Hematopoietic multipotent progenitor cell treated with erythropoietin and hydrocortisone succinate and interleukin-3 and kit ligand, for 4 days (in vitro differentiated cells): Measurements from ENCODE around the gene DCUN1D2.

Experiments
- DNase-seq: peaks from one replicate; pipeline ENCODE4 v3.0.0-alpha.2; 2015

DCUN1D2 gene

DNA sequence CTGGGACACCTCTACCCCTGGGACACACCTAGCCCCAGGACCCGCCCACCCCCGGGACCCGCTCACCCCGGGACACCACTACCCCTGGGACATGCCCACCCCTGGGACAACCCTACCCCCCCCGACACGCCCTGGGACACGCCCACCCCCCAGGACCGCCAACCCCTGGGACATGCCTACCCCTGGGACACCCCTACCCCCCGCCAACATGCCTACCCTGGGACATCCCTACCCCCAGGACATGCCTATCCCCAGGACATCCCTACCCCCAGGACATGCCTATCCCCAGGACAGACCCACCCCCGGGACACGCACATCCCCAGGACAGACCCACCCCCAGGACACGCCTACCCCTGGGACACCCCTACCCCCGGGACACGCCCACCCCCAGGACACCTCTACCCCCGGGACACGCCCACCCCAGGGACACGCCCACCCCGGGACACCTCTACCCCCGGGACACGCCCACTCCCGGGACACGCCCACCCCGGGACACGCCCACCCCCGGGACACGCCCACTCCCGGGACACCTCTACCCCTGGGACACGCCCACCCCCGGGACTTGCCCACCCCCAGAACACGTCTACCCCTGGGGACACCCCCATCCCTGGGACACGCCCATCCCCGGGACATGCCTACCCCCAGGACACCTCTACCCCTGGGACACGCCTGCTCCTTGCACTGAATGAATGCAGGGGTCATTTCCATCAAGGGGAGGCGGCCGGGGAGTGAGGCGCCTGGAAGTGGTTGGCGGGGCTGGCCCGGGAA lies 69.5 kb downstream of the DCUN1D2 start:
- DNase-seq: no peak

DNA sequence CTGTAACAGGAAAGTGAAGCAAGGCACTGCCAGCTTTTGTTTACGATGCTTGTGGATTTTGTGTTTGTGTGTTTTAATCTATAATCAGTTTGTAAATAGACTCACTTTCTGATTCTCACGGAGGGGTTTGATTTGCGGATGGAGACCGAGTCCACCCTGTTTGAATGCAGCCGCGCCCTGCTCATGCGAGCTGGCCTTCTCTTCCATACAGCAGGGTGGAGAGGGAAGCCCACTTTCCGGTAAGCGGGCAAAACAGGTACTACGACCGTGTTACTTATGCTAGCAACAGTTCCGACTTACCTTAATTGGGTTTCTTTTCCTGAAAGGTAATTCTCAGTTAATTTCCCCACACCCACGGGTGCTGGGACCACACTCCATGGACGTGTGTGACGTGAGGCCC lies 70.3 kb downstream of the DCUN1D2 start:
- DNase-seq: no peak

DNA sequence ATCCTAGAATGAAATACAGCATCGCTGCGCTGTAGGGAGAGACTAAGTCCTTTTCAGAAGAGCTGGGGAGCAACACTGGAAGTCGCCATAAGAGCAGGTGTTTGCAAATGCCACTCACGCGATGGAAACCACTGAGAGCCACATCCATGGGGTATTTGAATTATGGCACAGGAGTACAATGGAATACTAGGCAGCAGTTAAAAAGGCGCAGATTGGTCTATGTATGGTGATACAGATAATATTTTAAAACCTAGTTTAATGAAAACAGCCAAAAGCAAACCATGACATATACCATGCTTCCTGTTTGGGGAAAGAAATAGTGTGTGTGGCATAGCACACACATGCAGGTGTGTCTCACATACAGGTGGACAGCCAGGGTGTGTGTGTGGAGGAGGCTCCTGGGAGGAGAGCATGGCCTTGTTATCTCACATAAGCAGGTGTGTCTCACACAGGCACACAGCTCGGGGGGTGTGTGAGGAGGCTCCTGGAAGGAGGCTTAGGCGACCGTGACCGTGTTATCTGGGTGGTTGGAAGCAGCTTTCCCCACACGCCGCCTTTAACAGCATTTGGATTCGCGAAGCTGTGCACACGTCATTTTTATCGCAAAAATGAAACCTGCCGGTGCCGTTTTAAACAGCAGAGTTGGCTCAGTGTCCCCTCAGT lies 70.8 kb downstream of the DCUN1D2 start:
- no peak for DNase-seq

GRCh38 chr13:113418722-113419049 lies 71.8 kb downstream of the DCUN1D2 start:
- no peak for DNase-seq

GRCh38 chr13:113417836-113418721 lies 72.4 kb downstream of the DCUN1D2 start:
- DNase-seq: no peak

DNA sequence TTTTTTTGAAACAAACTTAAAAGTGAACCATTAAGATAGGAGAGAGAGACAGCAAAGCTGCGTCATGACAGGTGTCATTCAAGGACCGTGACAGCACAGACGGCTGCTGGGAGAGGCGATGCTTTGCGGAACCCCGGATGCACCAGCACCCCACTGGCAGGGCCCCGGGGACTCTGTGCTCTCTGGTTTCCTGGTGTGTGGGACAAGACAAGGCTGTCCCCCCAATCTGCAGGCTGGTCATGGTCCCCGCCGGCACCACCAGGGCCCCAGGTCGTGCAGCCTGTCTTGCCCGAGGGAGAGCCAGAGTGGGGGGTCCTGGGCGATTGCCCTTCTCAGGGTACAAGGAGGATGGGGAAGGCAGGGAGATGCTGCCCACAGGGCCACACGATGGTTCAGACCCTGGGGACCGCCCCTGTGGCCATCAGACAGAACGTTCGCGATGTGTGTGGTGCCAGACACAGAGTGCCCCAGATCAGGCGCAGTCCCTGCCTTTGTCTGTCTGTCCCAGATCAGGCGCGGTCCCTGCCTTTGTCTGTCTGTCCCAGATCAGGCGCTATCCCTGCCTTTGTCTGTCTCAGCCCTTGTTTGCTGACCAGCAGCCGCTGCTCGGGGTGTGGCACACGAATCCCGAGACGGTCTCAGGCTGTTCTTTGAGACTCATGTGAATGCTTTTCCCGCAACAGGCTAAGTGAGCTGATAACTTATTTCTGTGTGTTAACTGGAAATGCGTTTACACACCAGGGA lies 73.3 kb downstream of the DCUN1D2 start:
- DNase-seq: no peak

DNA sequence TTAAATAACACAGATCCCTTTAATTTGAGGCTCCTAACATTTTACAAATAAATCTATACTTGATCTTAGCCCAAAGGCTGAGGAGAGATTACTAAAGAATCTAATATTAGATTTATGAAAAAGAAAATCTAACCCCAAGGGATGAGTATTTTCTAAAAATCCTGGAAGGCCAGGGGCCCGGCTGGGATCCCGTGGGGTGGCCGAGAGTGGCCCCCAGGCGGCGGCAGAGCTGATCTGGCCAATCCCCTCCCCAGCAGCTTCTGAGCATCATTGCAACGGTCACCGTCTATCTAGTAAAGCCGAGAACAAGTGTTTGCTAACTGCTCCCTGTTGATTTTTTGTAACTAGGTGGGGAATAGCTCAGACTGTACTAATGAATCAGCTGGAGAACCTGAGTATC lies 74.7 kb downstream of the DCUN1D2 start:
- DNase-seq: no peak

DNA sequence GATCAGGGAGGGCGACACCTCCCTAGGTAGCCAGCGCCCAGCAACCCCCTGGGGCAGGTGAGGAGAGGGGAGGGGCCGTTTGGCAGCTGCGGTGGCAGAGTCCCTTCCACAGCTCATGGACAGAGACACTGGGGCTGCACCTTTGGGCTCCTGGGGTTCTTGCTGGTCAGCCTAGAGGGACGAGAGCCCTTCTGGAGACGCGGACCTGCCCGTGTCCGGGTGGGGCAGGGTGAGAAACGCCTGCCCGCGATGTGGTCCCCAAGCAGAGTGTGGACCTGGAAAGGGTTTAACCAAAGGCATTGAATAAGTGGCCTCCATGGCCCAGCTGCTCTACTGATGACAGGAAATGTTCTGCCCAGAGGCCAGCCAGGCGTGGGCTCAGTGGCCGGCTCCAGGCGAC lies 75.5 kb downstream of the DCUN1D2 start:
- no peak for DNase-seq

DNA sequence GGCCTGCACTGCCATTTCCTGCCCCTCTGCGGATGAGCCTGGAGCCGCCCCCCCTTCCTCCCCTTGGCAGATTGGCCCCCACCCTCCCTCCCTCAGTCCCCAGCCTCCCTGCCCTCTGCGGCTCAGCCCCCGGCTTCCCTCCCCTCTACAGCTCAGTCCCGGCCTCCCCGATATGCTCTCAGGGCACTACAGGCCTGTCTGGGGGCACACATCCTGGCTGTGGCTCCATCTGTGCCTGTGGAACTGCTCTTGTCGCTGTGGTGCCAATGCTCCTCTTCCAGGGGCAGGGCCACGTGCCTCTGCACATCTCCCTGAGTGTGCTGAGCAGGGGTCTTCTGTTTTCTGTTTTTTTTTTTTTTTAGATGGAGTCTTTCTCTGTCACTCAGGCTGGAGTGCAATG lies 76.2 kb downstream of the DCUN1D2 start:
- no peak for DNase-seq

GRCh38 chr13:113413898-113414282 lies 76.6 kb downstream of the DCUN1D2 start:
- peak; percentile 21 for DNase-seq

GRCh38 chr13:113413178-113413897 lies 77.2 kb downstream of the DCUN1D2 start:
- no peak for DNase-seq

DNA sequence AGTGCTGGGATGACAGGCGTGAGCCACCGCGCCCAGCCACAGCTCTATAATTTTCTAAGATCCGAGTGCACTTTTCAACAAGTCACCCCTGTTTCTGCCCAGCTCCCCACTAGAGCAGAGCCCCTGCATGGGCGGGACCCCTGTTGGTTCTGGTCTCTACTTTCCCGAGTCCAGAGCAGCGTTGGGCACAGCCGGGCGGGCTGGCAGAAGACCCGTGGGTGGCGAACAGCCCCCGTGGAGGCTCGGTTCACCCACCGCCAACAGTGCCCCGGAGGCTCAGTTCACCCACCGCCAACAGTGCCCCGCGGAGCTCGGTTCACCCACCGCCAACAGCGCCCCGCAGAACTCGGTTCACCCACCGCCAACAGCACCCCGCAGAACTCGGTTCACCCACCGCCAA lies 78.1 kb downstream of the DCUN1D2 start:
- DNase-seq: no peak

DNA sequence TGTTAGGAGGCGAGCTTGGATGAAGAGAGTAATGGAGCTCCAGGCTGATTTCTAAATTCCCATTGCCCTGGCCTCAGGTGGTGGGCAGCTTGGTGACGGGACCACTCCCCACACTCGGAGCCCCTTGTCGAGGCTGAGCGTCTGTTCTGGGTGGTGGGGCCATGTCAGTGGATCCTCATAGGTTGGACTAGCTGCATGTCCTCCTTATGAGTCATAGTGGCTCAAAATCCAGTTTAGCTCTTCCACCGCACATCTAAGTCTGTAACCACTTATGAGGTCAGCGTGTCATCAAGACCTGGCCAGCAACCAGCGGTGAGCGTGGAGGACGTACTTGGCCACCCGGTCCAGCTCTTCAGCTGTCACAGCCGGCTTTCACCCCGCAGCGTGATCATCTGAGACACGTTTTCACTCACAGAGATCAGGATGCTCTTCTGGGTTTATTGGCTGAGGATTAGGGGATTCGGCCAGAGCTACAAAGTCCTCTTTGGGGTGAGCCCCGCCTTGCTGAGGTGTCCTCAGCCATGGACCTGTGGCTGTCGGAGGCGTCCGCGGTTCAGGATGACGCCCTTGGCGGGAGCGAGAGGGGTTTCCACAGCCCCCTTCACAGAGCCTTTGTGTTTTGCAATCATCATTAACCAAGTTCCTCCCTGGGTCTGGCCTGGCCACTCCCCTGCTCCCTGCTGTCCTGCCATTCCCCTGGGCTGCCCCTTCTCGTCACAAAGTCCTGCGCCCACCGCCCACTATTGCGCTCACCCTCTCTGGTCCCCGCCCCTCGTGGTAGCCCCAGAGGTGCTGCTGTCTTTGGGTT lies 79.1 kb downstream of the DCUN1D2 start:
- DNase-seq: no peak

GRCh38 chr13:113410472-113411201 lies 79.9 kb downstream of the DCUN1D2 start:
- no peak for DNase-seq

GRCh38 chr13:113408562-113408961 lies 81.9 kb downstream of the DCUN1D2 start:
- DNase-seq: no peak

DNA sequence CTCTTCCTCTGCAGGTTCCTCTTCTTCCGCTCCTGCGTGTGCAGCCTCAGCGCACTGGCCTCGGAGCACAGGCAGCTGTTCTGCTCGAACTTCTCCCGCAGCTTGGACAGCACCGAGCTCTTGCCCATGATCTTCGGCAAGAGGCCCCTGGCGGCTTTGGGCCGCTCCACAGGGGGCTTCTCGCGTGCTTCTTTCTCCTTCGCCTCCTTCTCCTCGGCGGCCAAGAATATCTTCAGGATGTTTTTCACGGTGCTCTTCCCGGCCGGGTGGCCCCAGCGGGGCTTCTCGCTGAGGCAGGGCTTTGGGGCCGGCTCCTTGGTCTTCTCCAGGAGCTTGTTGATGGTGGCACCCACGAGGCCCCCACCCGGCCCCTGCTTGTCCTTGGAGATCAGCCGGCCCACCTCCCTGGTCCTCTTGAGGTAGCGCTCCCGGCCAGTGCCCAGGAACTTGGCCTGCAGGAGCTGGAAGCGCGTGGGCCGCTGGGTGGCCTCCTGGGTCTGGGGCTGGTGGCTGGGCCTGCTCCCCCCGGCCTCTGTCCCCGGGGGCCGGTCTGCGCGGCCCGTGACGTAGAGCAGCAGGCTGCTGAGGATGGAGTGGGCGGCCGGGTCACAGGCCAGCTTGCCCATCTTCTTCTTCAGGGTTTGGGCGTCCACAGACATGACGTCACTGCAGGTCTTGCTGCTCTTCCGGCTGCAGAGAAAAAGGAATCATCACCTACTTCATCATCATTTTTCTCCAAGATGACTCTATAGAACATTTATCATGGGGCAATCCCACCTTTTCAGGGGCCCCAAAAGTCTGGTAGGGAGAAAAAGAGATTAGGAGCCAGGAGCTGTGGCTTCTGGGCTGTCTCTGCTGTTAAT lies 82.7 kb downstream of the DCUN1D2 start:
- no peak for DNase-seq

DNA sequence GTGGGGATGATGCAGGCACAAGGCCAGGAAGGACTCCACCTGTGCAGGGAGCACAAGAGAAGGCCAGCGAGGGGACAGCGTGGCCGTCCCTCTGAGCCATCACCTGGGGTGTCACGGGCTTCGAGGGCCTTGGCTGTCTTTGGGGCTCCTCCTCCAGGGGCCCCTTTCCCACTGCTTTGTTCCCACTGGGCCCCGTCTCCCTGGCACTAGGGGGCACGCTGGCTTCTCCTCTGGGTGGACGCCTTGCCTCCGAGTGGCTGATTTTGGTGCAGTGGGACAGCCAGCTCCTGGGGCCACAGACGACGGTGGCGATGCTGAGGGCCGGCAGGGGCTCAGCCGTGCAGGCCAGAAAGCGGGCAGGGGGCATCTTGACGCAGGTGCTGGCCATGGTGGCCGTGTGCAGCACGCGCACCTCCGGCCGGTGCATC lies 83.4 kb downstream of the DCUN1D2 start:
- DNase-seq: no peak

- no peak for DNase-seq
Measured at GRCh38 chr13:113406321-113407102, 84.0 kb downstream of the DCUN1D2 start.
